Left lung (tissue), 10 donors: ENCODE data around the gene SCLY. TPM values are rescaled to one million over a fixed set of nuclear protein-coding genes. Genes with fewer than 3 reads are reported as not detected.
"Not testable (repeated sequence)": the region's sequence is repeated elsewhere in the genome, so short reads cannot be mapped to it uniquely, and the experiment has no call there.

Experiments
- ATAC-seq: fragments of 200-7000 bp; cut with Tn5 transposase; one replicate; pipeline ENCODE4 v1.9.1; 2020; ENCODE audit warnings: moderate library complexity
- DNase-seq, 4 donors: peaks; one replicate each; pipeline ENCODE4 v3.0.0-alpha.2; 2013 to 2020
- H3K27ac ChIP-seq, 2 donors: fragments of 200-600 bp; sonication (generic) in 1 of 2; one replicate each; pipeline versions ENCODE4 v1.5.0 to v1.8.0; 2020 to 2021
- H3K27me3 ChIP-seq, 2 donors: fragments of 200-600 bp; sonication (generic) in 1 of 2; one replicate each; pipeline versions ENCODE4 v1.5.0 to v1.8.0; 2020 to 2021
- H3K36me3 ChIP-seq, 2 donors: fragments of 200-600 bp; sonication (generic) in 1 of 2; one replicate each; pipeline versions ENCODE4 v1.5.0 to v1.8.0; 2020 to 2021
- H3K4me1 ChIP-seq, 2 donors: fragments of 200-600 bp; one replicate each; pipeline ENCODE4 v1.8.0; 2021
- H3K4me3 ChIP-seq, 2 donors: fragments of 200-600 bp; sonication (generic) in 1 of 2; one replicate each; pipeline versions ENCODE4 v1.5.0 to v1.8.0; 2020 to 2021; ENCODE audit warnings: mild to moderate bottlenecking in 1 of 2
- H3K9me3 ChIP-seq, 2 donors: fragments of 200-600 bp; sonication (generic) in 1 of 2; one replicate each; pipeline versions ENCODE4 v1.5.0 to v1.8.0; 2020 to 2021
- CTCF ChIP-seq, 2 donors: fragments of 200-600 bp; sonication (generic) in 1 of 2; IDR thresholded peaks; one replicate each; pipeline versions ENCODE4 v1.5.0 to v1.8.0; 2021; ENCODE audit warnings: antibody characterized with exemption in 2 of 2
- intact Hi-C, 2 donors: fragments of 100-400 bp; cut with DNase I; formaldehyde crosslinking; loops; one replicate each; pipeline versions ENCODE4 v1.11.2 to v1.14.2; 2022
- polyA plus RNA-seq, 6 donors: library from polyadenylated mRNA; unstranded; fragments of 120-200 nt; gene quantifications; one replicate each; pipeline ENCODE4 v1.2.1, GENCODE V29; 2013; ENCODE audit not compliant: insufficient read length in 6 of 6
- total RNA-seq, 2 donors: library from RNA; stranded (reverse); fragmentation: NEBNext Ultra II Directional; extraction: Animal tissue kit (Norgen Biotek cat#: 25700); gene quantifications; one replicate each; pipeline ENCODE4 v1.2.1, GENCODE V29; 2021
- donor health status: DM: no; HTN: yes; CAD: no.
- donor health status: DM: no; HTN: no; CAD: no.

SCLY gene
- total and polyA plus RNA-seq, 8 donors: 10.9 to 20.9 (median 15.2) TPM

- no peak for ATAC-seq
- no peaks in the 10 kb centered on the region for H3K4me1 ChIP-seq
- intact Hi-C loops: no loop called here
- H3K4me3 ChIP-seq: no peak overlapping the region
- no peak overlapping the region for H3K27ac ChIP-seq
- H3K27me3 ChIP-seq: no peaks in the 10 kb centered on the region
- DNase-seq: no peak
- H3K9me3 ChIP-seq: no peaks in the 10 kb centered on the region
- no peak for TF ChIP-seq CTCF (IDR thresholded peaks at IDR 0.05)
- H3K36me3 ChIP-seq: peaks cover 0 to 89% of the 10 kb centered on the region in 2 donors
Observed at GRCh38 chr2:238030422-238031155, 30.2 kb upstream of the SCLY start.

GRCh38 chr2:238031751-238032150 lies 29.1 kb upstream of the SCLY start:
- no peak overlapping the region for H3K27ac ChIP-seq
- H3K27me3 ChIP-seq: no peaks in the 10 kb centered on the region
- TF ChIP-seq CTCF (IDR thresholded peaks at IDR 0.05): no peak
- DNase-seq (no peak), ATAC-seq (no peak)
- H3K4me3 ChIP-seq: no peak overlapping the region
- H3K36me3 ChIP-seq: peaks cover 0 to 89% of the 10 kb centered on the region in 2 donors
- intact Hi-C loops: no loop called here
- no peaks in the 10 kb centered on the region for H3K9me3 ChIP-seq
- H3K4me1 ChIP-seq: no peaks in the 10 kb centered on the region

DNA sequence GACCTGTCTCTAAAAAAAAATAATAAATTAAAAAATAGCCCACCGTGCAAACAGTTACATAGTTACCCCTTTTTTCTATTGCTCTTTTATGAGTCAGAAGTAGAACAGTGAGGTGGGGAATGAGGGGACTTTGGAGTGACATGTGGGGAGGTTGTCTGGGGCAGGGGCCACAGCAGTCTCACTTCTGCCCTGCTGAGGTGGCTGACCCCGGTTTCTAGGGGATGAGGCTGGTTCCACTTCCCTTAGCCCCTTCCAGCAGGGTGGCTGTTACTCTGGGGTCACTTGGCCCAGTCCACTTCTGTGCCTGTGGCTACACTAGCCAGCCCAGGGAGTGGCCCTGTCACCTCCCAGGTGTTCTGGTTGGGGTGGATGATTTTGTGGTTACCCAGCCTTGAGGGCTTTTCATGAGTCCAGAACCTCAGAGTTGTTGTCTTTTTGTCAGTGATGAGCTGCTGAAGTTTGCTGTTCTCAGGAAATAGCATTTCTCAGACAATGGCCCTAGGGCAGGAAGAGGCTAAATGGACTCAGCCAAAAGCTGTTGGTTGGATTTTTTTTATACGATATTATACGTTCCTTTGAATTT lies 28.0 kb upstream of the SCLY start:
- Histone ChIP-seq H3K4me1 (no peaks in the 10 kb centered on the region), H3K27me3 (no peaks in the 10 kb centered on the region), H3K36me3 (peaks cover 0 to 89% of the 10 kb centered on the region in 2 donors), H3K9me3 (no peaks in the 10 kb centered on the region), H3K27ac (no peak overlapping the region), H3K4me3 (no peak overlapping the region)
- ATAC-seq (no peak), DNase-seq (no peak)
- no peak for TF ChIP-seq CTCF (IDR thresholded peaks at IDR 0.05)
- intact Hi-C loops: no loop called here

DNA sequence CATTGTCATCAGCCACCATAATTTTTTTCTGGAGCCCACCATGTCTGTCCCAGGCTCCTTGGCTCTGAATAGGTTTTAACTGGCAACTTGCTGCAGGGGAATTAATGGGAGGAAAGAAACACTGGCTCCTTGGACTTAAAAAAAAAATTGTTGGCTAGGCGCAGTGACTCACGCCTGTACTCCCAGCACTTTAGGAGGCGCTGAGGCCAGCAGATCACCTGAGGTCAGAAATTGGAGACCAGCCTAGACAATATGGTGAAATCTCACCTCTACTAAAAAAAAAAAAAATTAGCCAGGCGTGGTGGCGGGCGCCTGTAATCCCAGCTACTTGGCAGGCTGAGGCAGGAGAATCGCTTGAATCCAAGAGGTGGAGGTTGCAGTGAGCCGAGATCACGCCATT lies 26.8 kb upstream of the SCLY start:
- DNase-seq, H3K27me3 ChIP-seq, H3K4me3 ChIP-seq, ATAC-seq, H3K9me3 ChIP-seq, intact Hi-C loops, H3K4me1 ChIP-seq, H3K27ac ChIP-seq: not testable (repeated sequence)
- H3K36me3 ChIP-seq: peaks cover 0 to 96% of the 10 kb centered on the region in 2 donors

DNA sequence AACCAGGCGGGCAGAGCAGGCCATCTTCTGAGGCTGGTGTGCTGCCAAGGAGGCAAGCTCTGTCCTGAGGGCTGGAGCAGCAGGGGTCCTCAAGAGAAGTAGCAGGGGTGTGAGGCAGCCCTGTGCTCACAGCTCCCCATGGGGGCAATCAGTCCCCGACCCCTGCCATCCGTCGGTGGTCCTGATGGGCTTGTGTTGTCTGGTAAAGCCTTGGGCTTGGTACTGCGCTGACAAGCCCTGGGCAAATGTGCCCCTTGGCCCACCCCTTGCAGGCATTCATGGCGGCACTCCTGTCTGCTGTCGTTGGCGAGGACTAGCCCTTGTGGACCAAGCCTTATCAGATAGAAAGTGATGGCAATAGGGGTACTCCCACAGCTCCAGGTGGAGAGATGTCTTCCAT lies 22.6 kb upstream of the SCLY start:
- H3K27me3 ChIP-seq: no peaks in the 10 kb centered on the region
- no peaks in the 10 kb centered on the region for H3K4me1 ChIP-seq
- DNase-seq (no peak), ATAC-seq (no peak)
- no peak overlapping the region for H3K4me3 ChIP-seq
- no peak for TF ChIP-seq CTCF (IDR thresholded peaks at IDR 0.05)
- intact Hi-C loops: no loop called here
- H3K9me3 ChIP-seq: no peaks in the 10 kb centered on the region
- H3K36me3 ChIP-seq: peaks cover 0 to 99% of the 10 kb centered on the region in 2 donors
- no peak overlapping the region for H3K27ac ChIP-seq
